K562 treated with DMSO at 1 percent for 12 hours (cell line): ENCODE measurements around the gene DNAH9. TPM values are rescaled to one million over a fixed set of nuclear protein-coding genes. Genes with fewer than 3 reads are reported as not detected.

Experiments used
- total RNA-seq: library from RNA; unstranded; fragments of 300-600 nt; gene quantifications from 2 replicates; pipeline ENCODE4 v1.2.3, GENCODE V29; 2022; ENCODE audit not compliant: insufficient read depth

The DNAH9 gene, protein sequence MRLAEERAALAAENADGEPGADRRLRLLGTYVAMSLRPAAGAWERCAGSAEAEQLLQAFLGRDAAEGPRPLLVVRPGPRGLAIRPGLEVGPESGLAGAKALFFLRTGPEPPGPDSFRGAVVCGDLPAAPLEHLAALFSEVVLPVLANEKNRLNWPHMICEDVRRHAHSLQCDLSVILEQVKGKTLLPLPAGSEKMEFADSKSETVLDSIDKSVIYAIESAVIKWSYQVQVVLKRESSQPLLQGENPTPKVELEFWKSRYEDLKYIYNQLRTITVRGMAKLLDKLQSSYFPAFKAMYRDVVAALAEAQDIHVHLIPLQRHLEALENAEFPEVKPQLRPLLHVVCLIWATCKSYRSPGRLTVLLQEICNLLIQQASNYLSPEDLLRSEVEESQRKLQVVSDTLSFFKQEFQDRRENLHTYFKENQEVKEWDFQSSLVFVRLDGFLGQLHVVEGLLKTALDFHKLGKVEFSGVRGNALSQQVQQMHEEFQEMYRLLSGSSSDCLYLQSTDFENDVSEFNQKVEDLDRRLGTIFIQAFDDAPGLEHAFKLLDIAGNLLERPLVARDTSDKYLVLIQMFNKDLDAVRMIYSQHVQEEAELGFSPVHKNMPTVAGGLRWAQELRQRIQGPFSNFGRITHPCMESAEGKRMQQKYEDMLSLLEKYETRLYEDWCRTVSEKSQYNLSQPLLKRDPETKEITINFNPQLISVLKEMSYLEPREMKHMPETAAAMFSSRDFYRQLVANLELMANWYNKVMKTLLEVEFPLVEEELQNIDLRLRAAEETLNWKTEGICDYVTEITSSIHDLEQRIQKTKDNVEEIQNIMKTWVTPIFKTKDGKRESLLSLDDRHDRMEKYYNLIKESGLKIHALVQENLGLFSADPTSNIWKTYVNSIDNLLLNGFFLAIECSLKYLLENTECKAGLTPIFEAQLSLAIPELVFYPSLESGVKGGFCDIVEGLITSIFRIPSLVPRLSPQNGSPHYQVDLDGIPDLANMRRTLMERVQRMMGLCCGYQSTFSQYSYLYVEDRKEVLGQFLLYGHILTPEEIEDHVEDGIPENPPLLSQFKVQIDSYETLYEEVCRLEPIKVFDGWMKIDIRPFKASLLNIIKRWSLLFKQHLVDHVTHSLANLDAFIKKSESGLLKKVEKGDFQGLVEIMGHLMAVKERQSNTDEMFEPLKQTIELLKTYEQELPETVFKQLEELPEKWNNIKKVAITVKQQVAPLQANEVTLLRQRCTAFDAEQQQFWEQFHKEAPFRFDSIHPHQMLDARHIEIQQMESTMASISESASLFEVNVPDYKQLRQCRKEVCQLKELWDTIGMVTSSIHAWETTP (N-terminal part only)
- total RNA-seq: not detected in 2 replicates

DNA sequence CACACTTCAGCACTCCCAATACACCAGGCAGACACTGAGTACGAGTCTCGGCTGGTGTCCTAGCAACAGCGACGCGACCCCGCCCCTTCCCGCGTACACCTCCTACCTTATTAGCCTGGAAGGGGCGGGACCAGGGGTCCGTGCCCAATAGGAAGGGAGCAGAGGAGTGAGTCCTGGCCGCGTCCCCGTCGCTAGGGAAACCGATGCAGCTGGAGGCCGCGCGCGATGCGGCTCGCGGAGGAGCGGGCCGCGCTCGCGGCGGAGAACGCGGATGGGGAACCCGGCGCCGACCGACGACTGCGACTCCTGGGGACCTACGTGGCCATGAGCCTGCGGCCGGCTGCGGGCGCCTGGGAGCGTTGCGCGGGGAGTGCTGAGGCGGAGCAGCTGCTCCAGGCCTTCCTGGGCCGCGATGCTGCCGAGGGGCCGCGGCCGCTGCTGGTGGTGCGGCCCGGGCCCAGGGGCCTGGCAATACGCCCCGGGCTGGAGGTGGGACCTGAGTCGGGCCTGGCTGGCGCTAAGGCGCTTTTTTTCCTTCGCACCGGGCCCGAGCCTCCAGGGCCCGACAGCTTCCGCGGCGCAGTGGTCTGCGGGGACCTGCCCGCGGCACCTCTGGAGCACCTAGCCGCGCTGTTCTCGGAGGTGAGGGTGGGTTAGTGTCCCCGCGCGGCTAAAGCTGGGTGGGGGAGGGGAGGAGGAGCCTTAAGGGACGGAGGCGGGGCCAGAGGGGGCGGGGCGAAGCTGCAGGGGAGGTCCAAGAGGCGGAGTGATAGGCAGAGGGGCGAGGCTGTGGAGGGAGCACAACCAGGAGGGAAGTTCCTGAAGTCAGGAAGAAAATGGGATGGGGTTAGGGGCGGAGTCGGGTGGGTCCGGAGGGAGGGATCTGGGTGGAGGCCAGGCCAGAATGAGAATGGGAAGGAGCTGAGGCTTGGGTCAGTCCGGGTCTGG is at the start of gene DNAH9:
TSS of gene DNAH9 (plus strand) at position 197 of the 948 bp plus-strand sequence. CDS start at position 226, 29 bp downstream.

DNA sequence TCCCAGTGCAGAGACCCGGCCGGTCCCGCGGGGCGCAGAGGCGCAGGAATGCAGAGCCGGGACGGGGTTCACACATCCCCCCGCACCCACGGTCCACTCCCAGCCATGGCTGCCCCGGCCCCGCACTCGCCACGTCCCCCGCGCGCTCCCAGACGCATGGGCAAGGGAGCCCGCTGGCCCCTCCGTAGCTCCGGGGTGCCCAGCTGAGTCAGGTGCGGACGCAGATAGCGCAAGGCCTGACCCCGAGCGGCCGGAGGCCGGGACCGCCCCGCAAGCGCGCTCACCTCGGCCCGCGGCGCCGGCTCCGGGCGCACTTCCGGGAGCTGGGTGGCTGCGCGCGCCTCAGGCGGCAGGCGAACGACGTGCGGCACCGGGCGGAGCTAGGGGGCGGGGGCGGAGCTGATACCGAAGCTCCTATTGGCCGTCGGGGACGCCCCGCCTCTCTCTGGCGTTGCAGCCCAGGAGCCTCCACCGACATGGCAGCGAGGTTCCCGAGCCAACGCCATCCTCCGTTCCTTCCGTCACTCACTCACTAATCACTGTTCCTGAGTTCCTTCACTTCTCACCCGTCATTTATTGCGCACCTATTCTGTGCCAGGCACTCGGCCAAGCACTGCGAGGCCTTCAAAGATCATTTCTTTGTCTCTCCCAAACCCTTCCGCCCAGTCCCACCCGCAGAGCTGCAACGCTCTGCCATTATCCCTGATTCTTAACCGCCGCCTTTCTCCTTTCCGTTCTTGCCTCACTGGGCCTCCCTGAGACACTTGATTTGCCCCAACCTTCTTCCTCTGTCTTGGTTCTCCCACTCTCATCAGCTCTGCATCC is 399.1 kb downstream of the DNAH9 start, which contains the start of gene ZNF18:
TSS of gene ZNF18 (minus strand) at position 329 of the 825 bp plus-strand sequence. CDS start 4,646 bp downstream, outside the sequence.

